Neural cell (in vitro differentiated cells): ENCODE results near the gene LRRC36. TPM values are rescaled to one million over a fixed set of nuclear protein-coding genes. Genes with fewer than 3 reads are reported as not detected.

Experiments used
- H2AFZ ChIP-seq: fragments of 200-600, 300-800 bp; sonication (generic), shearing (Covaris generic); 2 replicates; pipeline ENCODE4 v1.6.0; 2014; ENCODE audit warnings: low read depth, mild to moderate bottlenecking, antibody characterized with exemption, low read length, moderate library complexity
- H3F3A ChIP-seq: fragments of 200-600 bp; shearing (Covaris generic); 2 replicates; pipeline ENCODE4 v1.6.1; 2016; ENCODE audit warnings: mild to moderate bottlenecking, moderate library complexity, mixed read lengths, antibody characterized with exemption, low read length; ENCODE audit not compliant: insufficient read depth, poor library complexity, severe bottlenecking
- H3K27ac ChIP-seq: fragments of 200-600, 300-800 bp; sonication (generic), shearing (Covaris generic); 2 replicates; pipeline ENCODE4 v1.5.1; 2014; ENCODE audit warnings: mild to moderate bottlenecking, low read length, moderate library complexity
- H3K27me3 ChIP-seq: fragments of 300-800, 200-600 bp; sonication (generic), shearing (Covaris generic); 2 replicates; pipeline ENCODE4 v1.6.0; 2014; ENCODE audit warnings: mild to moderate bottlenecking, low read depth, low read length, moderate library complexity; ENCODE audit not compliant: insufficient read depth
- H3K36me3 ChIP-seq: fragments of 300-800, 200-600 bp; sonication (generic), shearing (Covaris generic); 2 replicates; pipeline ENCODE4 v1.5.1; 2014; ENCODE audit warnings: mild to moderate bottlenecking, antibody characterized with exemption, low read length, moderate library complexity; ENCODE audit not compliant: insufficient read depth
- H3K4me2 ChIP-seq: fragments of 300-800, 200-600 bp; sonication (generic), shearing (Covaris generic); 2 replicates; pipeline ENCODE4 v1.6.0; 2014; ENCODE audit warnings: mild to moderate bottlenecking, low read length
- H3K4me3 ChIP-seq: fragments of 300-800, 200-600 bp; sonication (generic), shearing (Covaris generic); 2 replicates; pipeline ENCODE4 v1.5.1; 2014; ENCODE audit warnings: mild to moderate bottlenecking, low read length, moderate library complexity
- H3K79me2 ChIP-seq: fragments of 200-600 bp; shearing (Covaris generic); replicated peaks from 2 replicates; pipeline ENCODE4 v1.6.0; 2014; ENCODE audit warnings: mild to moderate bottlenecking, low read length, moderate library complexity; ENCODE audit not compliant: insufficient read depth
- H3K9ac ChIP-seq: fragments of 300-800, 200-600 bp; sonication (generic), shearing (Covaris generic); 2 replicates; pipeline ENCODE4 v1.6.1; 2016; ENCODE audit warnings: mild to moderate bottlenecking, low read length, mixed read lengths
- H3K9me2 ChIP-seq: fragments of 200-600 bp; shearing (Covaris generic); 2 replicates; pipeline ENCODE4 v1.6.1; 2016; ENCODE audit warnings: mild to moderate bottlenecking, low read length, mixed read lengths; ENCODE audit not compliant: insufficient read depth
- H3K9me3 ChIP-seq: fragments of 200-600, 300-800 bp; sonication (generic), shearing (Covaris generic); 2 replicates; pipeline ENCODE4 v1.6.1; 2016; ENCODE audit warnings: mild to moderate bottlenecking, mixed run types, low read length, moderate library complexity, mixed read lengths
- H4K20me1 ChIP-seq: fragments of 200-600 bp; shearing (Covaris generic); 2 replicates; pipeline ENCODE4 v1.6.1; 2016; ENCODE audit warnings: mild to moderate bottlenecking, mixed run types; ENCODE audit not compliant: insufficient read depth
- EP300 ChIP-seq: fragments of 450-650 bp; conservative IDR thresholded peaks from 2 replicates; pipeline ENCODE4 v1.6.1; 2014; ENCODE audit warnings: antibody characterized with exemption, mild to moderate bottlenecking, moderate library complexity; ENCODE audit not compliant: poor library complexity, severe bottlenecking
- EZH2 ChIP-seq: fragments of 200-600, 300-800 bp; shearing (Covaris generic), sonication (generic); IDR thresholded peaks from 2 replicates; pipeline ENCODE4 v1.6.1; 2014; ENCODE audit warnings: antibody characterized with exemption, low read length, borderline replicate concordance, mild to moderate bottlenecking; ENCODE audit not compliant: insufficient read depth, poor library complexity, severe bottlenecking
- MXI1 ChIP-seq: fragments of 450-650 bp; conservative IDR thresholded peaks from 2 replicates; pipeline ENCODE4 v1.6.1; 2014; ENCODE audit warnings: antibody characterized with exemption, mild to moderate bottlenecking; ENCODE audit not compliant: poor library complexity, severe bottlenecking
- POLR2AphosphoS5 ChIP-seq: IDR thresholded peaks from 2 replicates; pipeline ENCODE4 v1.6.1; 2012
- RAD21 ChIP-seq: fragments of 450-650 bp; conservative IDR thresholded peaks from 2 replicates; pipeline ENCODE4 v1.6.1; 2014; ENCODE audit warnings: antibody characterized with exemption, mild to moderate bottlenecking, moderate library complexity
- TAF1 ChIP-seq: IDR thresholded peaks from 2 replicates; pipeline ENCODE4 v1.6.1; 2012; ENCODE audit warnings: low read depth
- polyA plus RNA-seq: library from polyadenylated mRNA; depleted of rRNA; stranded (reverse); fragments of >200 nt; gene quantifications from 2 replicates; pipeline ENCODE4 v1.2.3, GENCODE V29; 2014
- TF ChIP-seq, protein P1 (sequence below): fragments of 450-650 bp; IDR thresholded peaks from 2 replicates; pipeline ENCODE4 v1.5.1; 2014; ENCODE audit warnings: antibody characterized with exemption, mild to moderate bottlenecking, moderate library complexity; ENCODE audit not compliant: poor library complexity, severe bottlenecking
- TF ChIP-seq, protein P2 (sequence below): IDR thresholded peaks from 2 replicates; pipeline ENCODE4 v1.6.1; 2012; ENCODE audit warnings: borderline replicate concordance

The LRRC36 gene
- polyA plus RNA-seq, 1 donor from 2014 or later: 1.6 TPM

DNA sequence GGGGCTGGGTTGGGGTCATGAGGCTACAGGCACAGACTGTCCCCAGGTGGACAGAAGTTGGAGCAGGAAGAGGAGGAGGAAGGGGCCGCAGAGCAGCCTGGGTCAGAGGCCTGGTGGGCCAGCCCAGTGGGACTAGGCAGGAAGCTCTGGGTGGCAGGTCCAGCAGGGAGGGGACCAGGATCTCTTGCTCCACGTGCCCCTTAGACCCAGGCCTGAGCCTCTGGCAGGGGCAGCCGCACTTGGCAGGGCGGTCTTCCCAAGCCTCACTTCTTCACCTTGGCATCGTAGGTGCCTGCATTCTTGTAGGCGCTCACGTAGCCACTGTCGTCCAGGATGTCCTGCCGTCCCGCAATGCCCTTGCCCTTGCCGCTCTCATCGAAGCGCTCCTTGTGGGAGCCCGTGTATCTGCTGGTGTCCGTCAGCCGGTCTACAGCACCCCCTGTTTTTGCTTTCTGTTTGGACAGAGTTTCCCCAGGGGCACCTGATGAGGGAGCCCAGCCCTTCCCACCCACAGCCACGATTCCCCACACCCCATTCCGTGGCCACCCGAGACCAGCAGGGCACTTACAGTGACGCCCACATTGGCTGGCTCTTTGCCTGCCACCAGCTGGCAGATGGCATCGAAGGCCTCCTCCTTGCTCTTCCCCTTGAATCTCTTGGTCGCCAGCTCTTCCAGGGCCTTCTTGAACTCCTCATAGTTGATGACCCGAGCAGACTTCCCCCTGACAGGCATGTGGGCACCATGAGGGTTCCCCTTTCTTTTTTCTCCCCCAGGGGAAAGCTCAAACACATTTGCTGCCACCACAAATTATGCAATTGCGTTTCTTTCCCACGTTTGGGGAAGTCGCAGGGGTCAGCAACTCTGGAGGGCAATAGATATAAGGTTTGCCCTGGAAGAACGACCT, 63.5 kb downstream of the LRRC36 start:
- no peak overlapping the region for H2AFZ ChIP-seq
- H4K20me1 ChIP-seq: no peaks in the 10 kb centered on the region
- no peak overlapping the region for H3K9ac ChIP-seq
- H3K27me3 ChIP-seq: no peaks in the 10 kb centered on the region
- H3K4me3 ChIP-seq: no peak overlapping the region
- H3K4me2 ChIP-seq: no peak overlapping the region
- no peaks in the 10 kb centered on the region for H3K79me2 ChIP-seq
- H3K9me3 ChIP-seq: no peaks in the 10 kb centered on the region
- TF ChIP-seq POLR2AphosphoS5 (no peak), TAF1 (no peak), MXI1 (no peak), RAD21 (no peak), EP300 (no peak)
- TF ChIP-seq, protein P1, sequence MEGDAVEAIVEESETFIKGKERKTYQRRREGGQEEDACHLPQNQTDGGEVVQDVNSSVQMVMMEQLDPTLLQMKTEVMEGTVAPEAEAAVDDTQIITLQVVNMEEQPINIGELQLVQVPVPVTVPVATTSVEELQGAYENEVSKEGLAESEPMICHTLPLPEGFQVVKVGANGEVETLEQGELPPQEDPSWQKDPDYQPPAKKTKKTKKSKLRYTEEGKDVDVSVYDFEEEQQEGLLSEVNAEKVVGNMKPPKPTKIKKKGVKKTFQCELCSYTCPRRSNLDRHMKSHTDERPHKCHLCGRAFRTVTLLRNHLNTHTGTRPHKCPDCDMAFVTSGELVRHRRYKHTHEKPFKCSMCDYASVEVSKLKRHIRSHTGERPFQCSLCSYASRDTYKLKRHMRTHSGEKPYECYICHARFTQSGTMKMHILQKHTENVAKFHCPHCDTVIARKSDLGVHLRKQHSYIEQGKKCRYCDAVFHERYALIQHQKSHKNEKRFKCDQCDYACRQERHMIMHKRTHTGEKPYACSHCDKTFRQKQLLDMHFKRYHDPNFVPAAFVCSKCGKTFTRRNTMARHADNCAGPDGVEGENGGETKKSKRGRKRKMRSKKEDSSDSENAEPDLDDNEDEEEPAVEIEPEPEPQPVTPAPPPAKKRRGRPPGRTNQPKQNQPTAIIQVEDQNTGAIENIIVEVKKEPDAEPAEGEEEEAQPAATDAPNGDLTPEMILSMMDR: no peak
- no peak overlapping the region for H3K27ac ChIP-seq
- no peaks in the 10 kb centered on the region for H3F3A ChIP-seq
- no peaks in the 10 kb centered on the region for H3K36me3 ChIP-seq
- no peaks in the 10 kb centered on the region for H3K9me2 ChIP-seq

DNA sequence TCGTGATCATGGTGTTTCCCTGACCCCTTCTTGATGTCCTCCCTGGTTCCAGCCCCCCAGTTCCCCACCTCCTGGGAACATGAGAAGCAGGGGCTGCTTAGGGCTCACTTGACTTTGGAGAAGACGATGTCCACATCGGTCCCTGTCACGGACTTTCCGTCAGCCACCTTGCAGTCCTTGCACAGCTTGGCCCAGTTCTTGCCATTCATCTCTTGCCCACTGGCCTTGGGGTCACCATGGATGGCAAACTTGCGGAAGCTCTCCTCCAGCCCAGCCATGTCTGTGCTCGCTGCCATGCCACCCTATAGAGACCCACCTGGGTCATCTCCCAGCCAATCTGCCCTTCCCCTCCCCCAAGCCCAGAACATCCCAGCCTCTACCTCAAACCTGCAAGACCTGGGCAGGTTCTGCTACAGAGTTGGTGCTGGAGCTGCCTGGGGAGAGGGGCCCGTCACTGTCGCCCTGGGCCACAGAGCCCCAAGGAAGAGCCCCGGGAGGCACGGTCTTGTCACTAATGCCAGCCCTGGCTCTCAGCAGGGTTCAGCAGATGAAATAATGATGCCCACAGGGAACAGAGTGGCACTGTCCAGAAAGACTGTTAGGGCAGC, 64.3 kb downstream of the LRRC36 start:
- no peaks in the 10 kb centered on the region for H4K20me1 ChIP-seq
- no peak overlapping the region for H3K4me2 ChIP-seq
- no peaks in the 10 kb centered on the region for H3K9me3 ChIP-seq
- no peaks in the 10 kb centered on the region for H3K27me3 ChIP-seq
- H3K9ac ChIP-seq: no peak overlapping the region
- H3K27ac ChIP-seq: no peak overlapping the region
- no peaks in the 10 kb centered on the region for H3K36me3 ChIP-seq
- TF ChIP-seq, protein P1: no peak
- TF ChIP-seq, protein P2, sequence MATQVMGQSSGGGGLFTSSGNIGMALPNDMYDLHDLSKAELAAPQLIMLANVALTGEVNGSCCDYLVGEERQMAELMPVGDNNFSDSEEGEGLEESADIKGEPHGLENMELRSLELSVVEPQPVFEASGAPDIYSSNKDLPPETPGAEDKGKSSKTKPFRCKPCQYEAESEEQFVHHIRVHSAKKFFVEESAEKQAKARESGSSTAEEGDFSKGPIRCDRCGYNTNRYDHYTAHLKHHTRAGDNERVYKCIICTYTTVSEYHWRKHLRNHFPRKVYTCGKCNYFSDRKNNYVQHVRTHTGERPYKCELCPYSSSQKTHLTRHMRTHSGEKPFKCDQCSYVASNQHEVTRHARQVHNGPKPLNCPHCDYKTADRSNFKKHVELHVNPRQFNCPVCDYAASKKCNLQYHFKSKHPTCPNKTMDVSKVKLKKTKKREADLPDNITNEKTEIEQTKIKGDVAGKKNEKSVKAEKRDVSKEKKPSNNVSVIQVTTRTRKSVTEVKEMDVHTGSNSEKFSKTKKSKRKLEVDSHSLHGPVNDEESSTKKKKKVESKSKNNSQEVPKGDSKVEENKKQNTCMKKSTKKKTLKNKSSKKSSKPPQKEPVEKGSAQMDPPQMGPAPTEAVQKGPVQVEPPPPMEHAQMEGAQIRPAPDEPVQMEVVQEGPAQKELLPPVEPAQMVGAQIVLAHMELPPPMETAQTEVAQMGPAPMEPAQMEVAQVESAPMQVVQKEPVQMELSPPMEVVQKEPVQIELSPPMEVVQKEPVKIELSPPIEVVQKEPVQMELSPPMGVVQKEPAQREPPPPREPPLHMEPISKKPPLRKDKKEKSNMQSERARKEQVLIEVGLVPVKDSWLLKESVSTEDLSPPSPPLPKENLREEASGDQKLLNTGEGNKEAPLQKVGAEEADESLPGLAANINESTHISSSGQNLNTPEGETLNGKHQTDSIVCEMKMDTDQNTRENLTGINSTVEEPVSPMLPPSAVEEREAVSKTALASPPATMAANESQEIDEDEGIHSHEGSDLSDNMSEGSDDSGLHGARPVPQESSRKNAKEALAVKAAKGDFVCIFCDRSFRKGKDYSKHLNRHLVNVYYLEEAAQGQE: no peak
- no peak for TF ChIP-seq TAF1
- no peak for TF ChIP-seq MXI1
- TF ChIP-seq POLR2AphosphoS5: no peak
- no peak for TF ChIP-seq RAD21
- TF ChIP-seq EZH2: no peak
- no peak overlapping the region for H2AFZ ChIP-seq
- no peaks in the 10 kb centered on the region for H3F3A ChIP-seq
- H3K4me3 ChIP-seq: no peak overlapping the region
- no peaks in the 10 kb centered on the region for H3K79me2 ChIP-seq
- H3K9me2 ChIP-seq: no peaks in the 10 kb centered on the region
